Neural crest cell (in vitro differentiated cells): Measurements from ENCODE around the gene TIMP3. TPM values are rescaled to one million over a fixed set of nuclear protein-coding genes. Genes with fewer than 3 reads are reported as not detected.

Source experiments
- DNase-seq: peaks from one replicate; pipeline ENCODE4 v3.0.0; 2021; ENCODE audit warnings: low read depth, mixed read lengths, low spot score
- H3K27ac Mint-ChIP-seq: one replicate; pipeline ENCODE4 v1.8.0; 2021; ENCODE audit warnings: mild to moderate bottlenecking, mixed read lengths; ENCODE audit not compliant: unreplicated experiment
- H3K27me3 Mint-ChIP-seq: 2 replicates; pipeline ENCODE4 v1.8.0; 2021; ENCODE audit warnings: low read depth, mild to moderate bottlenecking, mixed read lengths
- H3K36me3 Mint-ChIP-seq: 2 replicates; pipeline ENCODE4 v1.8.0; 2021; ENCODE audit warnings: low read depth, mild to moderate bottlenecking, mixed read lengths
- H3K4me1 Mint-ChIP-seq: 2 replicates; pipeline ENCODE4 v1.8.0; 2021; ENCODE audit warnings: mixed read lengths
- H3K4me3 Mint-ChIP-seq: one replicate; pipeline ENCODE4 v1.8.0; 2021; ENCODE audit warnings: mild to moderate bottlenecking, mixed read lengths
- H3K9me3 Mint-ChIP-seq: 2 replicates; pipeline ENCODE4 v1.8.0; 2021; ENCODE audit warnings: mixed read lengths
- total RNA-seq: library from RNA; stranded (reverse); gene quantifications from 2 replicates; pipeline ENCODE4 v1.2.1, GENCODE V29; 2021
- TF ChIP-seq, protein P1 (sequence below): fragments of 200-600 bp; sonication (generic); conservative IDR thresholded peaks from 2 replicates; pipeline ENCODE4 v1.5.0; 2021; ENCODE audit warnings: antibody characterized with exemption, mild to moderate bottlenecking

The TIMP3 gene
- total RNA-seq, 1 donor from 2014 or later, result 21.6 TPM

DNA sequence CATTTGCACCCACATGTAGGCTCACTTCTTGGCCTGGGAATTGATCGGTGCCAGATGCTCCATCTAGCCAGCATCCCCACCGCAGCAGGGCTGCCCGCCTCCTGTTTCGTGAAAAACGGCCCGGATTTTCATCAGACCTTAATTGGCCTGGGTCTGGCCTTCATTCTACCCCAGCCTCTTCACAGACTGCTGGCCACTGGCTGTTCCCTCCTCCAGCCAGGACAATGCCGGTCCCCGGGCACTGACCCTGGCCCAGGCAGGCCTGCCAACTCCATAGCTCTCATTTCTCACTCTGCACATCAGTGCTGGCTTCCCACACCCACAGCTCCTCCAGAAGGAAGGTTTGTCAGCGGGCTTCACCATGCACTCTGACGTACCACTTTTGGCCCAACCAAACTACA is 27.9 kb downstream of the TIMP3 start:
- TF ChIP-seq, protein P1, sequence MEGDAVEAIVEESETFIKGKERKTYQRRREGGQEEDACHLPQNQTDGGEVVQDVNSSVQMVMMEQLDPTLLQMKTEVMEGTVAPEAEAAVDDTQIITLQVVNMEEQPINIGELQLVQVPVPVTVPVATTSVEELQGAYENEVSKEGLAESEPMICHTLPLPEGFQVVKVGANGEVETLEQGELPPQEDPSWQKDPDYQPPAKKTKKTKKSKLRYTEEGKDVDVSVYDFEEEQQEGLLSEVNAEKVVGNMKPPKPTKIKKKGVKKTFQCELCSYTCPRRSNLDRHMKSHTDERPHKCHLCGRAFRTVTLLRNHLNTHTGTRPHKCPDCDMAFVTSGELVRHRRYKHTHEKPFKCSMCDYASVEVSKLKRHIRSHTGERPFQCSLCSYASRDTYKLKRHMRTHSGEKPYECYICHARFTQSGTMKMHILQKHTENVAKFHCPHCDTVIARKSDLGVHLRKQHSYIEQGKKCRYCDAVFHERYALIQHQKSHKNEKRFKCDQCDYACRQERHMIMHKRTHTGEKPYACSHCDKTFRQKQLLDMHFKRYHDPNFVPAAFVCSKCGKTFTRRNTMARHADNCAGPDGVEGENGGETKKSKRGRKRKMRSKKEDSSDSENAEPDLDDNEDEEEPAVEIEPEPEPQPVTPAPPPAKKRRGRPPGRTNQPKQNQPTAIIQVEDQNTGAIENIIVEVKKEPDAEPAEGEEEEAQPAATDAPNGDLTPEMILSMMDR, result no peak
- H3K4me3 Mint-ChIP-seq, result no peak overlapping the region
- H3K4me1 Mint-ChIP-seq, result peaks cover 44% of the 10 kb centered on the region
- no peak for DNase-seq
- H3K36me3 Mint-ChIP-seq, result no peaks in the 10 kb centered on the region
- no peaks in the 10 kb centered on the region for H3K27me3 Mint-ChIP-seq
- no peak overlapping the region for H3K27ac Mint-ChIP-seq
- no peaks in the 10 kb centered on the region for H3K9me3 Mint-ChIP-seq

DNA sequence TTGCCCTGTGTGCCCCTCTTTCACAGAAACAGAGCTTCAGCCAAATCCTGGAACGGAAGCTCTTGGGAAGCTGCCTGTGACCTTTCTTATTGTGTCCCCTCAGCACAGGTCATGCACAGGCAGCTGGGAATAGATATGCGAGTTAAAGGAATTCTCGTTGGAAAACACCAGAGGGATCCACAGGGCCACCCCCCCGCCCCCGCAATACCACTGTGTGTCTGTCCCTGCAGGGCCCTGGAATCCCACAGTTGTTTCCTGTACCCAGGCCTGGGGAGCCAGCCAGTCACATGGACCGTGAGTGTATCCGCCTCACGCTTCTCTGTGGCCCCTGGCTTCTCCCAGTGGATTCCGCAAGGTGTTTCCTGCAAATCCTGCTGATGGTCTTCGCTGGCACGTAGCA is 29.0 kb downstream of the TIMP3 start:
- peak; percentile 16 for DNase-seq
- H3K27me3 Mint-ChIP-seq, result no peaks in the 10 kb centered on the region
- no peak overlapping the region for H3K4me3 Mint-ChIP-seq
- H3K4me1 Mint-ChIP-seq, result peaks cover 40% of the 10 kb centered on the region
- peak overlapping the region; percentile 79 for H3K27ac Mint-ChIP-seq
- no peaks in the 10 kb centered on the region for H3K36me3 Mint-ChIP-seq
- TF ChIP-seq, protein P1, result no peak
- no peaks in the 10 kb centered on the region for H3K9me3 Mint-ChIP-seq

DNA sequence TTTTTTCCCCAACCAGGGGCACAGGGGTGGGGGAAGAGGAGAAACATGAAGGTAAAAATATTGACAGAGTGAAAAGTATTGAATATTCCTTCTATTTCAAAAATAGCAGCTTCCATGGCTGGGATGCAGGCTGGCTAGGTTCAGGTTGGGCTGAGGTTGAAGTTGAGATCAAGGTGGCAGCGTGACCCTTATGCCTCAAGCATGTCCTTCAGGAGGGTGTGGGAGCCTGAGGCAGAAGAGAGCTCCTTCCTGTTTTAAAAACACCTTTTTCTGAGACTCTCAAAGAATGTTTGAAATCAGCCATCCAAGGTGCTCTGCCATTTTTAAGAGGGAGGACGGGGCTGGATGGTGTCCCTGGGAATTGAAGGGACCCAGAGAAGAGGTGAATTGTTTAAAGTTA is 29.5 kb downstream of the TIMP3 start:
- Mint-ChIP-seq H3K4me1 (peaks cover 40% of the 10 kb centered on the region), H3K27me3 (no peaks in the 10 kb centered on the region), H3K27ac (peak overlapping the region; percentile 53), H3K4me3 (no peak overlapping the region), H3K9me3 (no peaks in the 10 kb centered on the region), H3K36me3 (no peaks in the 10 kb centered on the region)
- TF ChIP-seq, protein P1, result no peak
- DNase-seq, result no peak

DNA sequence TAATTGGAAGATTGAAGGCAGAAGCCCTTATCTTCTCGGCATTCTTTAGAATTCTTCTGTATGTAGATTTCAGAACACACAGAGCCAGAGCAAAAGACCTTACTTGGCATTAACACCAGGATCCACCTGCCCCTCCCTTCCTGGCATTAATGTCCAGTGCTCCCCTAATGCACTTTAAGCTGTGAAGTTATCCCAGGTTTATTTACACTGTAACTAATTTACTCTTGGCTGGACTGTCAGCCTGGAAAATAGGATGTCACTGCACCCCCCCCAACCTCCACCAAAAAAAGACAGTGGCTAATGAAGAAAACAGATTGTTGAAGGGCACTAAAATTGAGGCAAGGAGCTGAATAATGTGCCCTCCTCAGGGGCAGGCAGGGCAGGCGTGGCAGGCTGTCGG is 30.1 kb downstream of the TIMP3 start:
- H3K36me3 Mint-ChIP-seq, result no peaks in the 10 kb centered on the region
- H3K4me3 Mint-ChIP-seq, result no peak overlapping the region
- H3K27me3 Mint-ChIP-seq, result no peaks in the 10 kb centered on the region
- DNase-seq, result no peak
- TF ChIP-seq, protein P1, result no peak
- no peaks in the 10 kb centered on the region for H3K9me3 Mint-ChIP-seq
- peaks cover 42% of the 10 kb centered on the region for H3K4me1 Mint-ChIP-seq
- peak overlapping the region; percentile 10 for H3K27ac Mint-ChIP-seq

DNA sequence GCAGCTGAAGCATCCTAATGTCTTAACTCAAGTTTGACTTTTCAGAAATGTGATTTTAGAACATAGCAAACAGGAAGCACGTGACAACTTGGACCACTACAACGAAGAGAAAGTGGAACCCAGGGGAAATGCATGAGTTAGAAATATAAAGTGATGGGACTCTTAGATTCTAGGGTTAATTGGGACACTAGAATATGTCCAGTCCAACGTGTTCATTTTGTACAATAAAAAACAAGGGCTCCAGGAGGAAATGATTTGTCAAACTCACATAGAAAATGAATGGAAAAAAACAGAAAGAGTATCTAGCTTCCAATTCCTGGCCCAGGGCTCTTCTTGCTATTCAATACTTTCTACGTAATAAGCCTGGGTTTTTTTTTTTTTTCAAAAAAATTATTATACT is 30.7 kb downstream of the TIMP3 start:
- no peak overlapping the region for H3K4me3 Mint-ChIP-seq
- TF ChIP-seq, protein P1, result no peak
- H3K27ac Mint-ChIP-seq, result peak overlapping the region; percentile 54
- no peak for DNase-seq
- no peaks in the 10 kb centered on the region for H3K9me3 Mint-ChIP-seq
- no peaks in the 10 kb centered on the region for H3K36me3 Mint-ChIP-seq
- H3K4me1 Mint-ChIP-seq, result peaks cover 41% of the 10 kb centered on the region
- no peaks in the 10 kb centered on the region for H3K27me3 Mint-ChIP-seq
